ENCODE measurements around the gene HDAC4. TPM values are rescaled to one million over a fixed set of nuclear protein-coding genes. Genes with fewer than 3 reads are reported as not detected.

The HDAC4 gene
- total RNA-seq, 1 donor from 2014 or later = 11.8 TPM

- H3K27ac ChIP-seq (ENCODE audit: low read depth, low read length) = no peak overlapping the region
- H4K20me1 ChIP-seq (ENCODE audit: insufficient read depth, low read length) = peaks cover 40% of the 10 kb centered on the region
- no peak overlapping the region for H3K9ac ChIP-seq (ENCODE audit: low read length)
- H3K27me3 ChIP-seq (ENCODE audit: insufficient read depth, low read length) = no peaks in the 10 kb centered on the region
- no peaks in the 10 kb centered on the region for H3K9me3 ChIP-seq (ENCODE audit: insufficient read depth, low read depth, low read length)
- no peak overlapping the region for H3K4me3 ChIP-seq (ENCODE audit: insufficient read depth, low read depth, low read length)
- DNase-seq (ENCODE audit: low read depth) (no peak), FAIRE-seq (no peak)
- Mint-ChIP-seq H3K27ac (ENCODE audit: unreplicated experiment) (no peak overlapping the region), H3K27me3 (ENCODE audit: low read depth, unreplicated experiment) (no peaks in the 10 kb centered on the region), H3K36me3 (ENCODE audit: low read depth, unreplicated experiment) (peaks cover 4% of the 10 kb centered on the region), H3K9me3 (ENCODE audit: unreplicated experiment) (no peaks in the 10 kb centered on the region), H3K4me3 (ENCODE audit: unreplicated experiment) (no peak overlapping the region), H3K4me1 (ENCODE audit: low read depth, unreplicated experiment) (no peaks in the 10 kb centered on the region)
- H3K4me1 ChIP-seq (ENCODE audit: insufficient read depth, low read length) = peaks cover 8% of the 10 kb centered on the region
- TF ChIP-seq CTCF (IDR thresholded peaks at IDR 0.05; ENCODE audit: insufficient read depth, low read depth, low read length) (no peak), EZH2 (IDR thresholded peaks at IDR 0.05; ENCODE audit: insufficient read depth, low read length) (no peak)
- no peak overlapping the region for H3K4me2 ChIP-seq (ENCODE audit: low read length)
- H3K36me3 ChIP-seq (ENCODE audit: insufficient read depth, low read length) = no peaks in the 10 kb centered on the region
- H3K79me2 ChIP-seq (ENCODE audit: insufficient read depth, low read length) = peaks cover 13% of the 10 kb centered on the region
- no peak overlapping the region for H2AFZ ChIP-seq (ENCODE audit: low read depth, low read length)
Measured at GRCh38 chr2:239346676-239347075, 54.1 kb downstream of the HDAC4 start.

GRCh38 chr2:239345251-239345650 lies 55.6 kb downstream of the HDAC4 start:
- no peaks in the 10 kb centered on the region for H3K4me1 Mint-ChIP-seq (ENCODE audit: low read depth, unreplicated experiment)
- peaks cover 13% of the 10 kb centered on the region for H3K79me2 ChIP-seq (ENCODE audit: insufficient read depth, low read length)
- H2AFZ ChIP-seq (ENCODE audit: low read depth, low read length) = no peak overlapping the region
- no peak overlapping the region for H3K27ac Mint-ChIP-seq (ENCODE audit: unreplicated experiment)
- no peak overlapping the region for H3K27ac ChIP-seq (ENCODE audit: low read depth, low read length)
- no peaks in the 10 kb centered on the region for H3K36me3 ChIP-seq (ENCODE audit: insufficient read depth, low read length)
- H3K9me3 Mint-ChIP-seq (ENCODE audit: unreplicated experiment) = no peaks in the 10 kb centered on the region
- DNase-seq (ENCODE audit: low read depth) = no peak
- H3K36me3 Mint-ChIP-seq (ENCODE audit: low read depth, unreplicated experiment) = peaks cover 2% of the 10 kb centered on the region
- no peak overlapping the region for H3K4me2 ChIP-seq (ENCODE audit: low read length)
- H3K27me3 ChIP-seq (ENCODE audit: insufficient read depth, low read length) = no peaks in the 10 kb centered on the region
- TF ChIP-seq CTCF (IDR thresholded peaks at IDR 0.05; ENCODE audit: insufficient read depth, low read depth, low read length) = no peak
- no peak for TF ChIP-seq EZH2 (IDR thresholded peaks at IDR 0.05; ENCODE audit: insufficient read depth, low read length)
- peaks cover 8% of the 10 kb centered on the region for H3K4me1 ChIP-seq (ENCODE audit: insufficient read depth, low read length)
- no peak for FAIRE-seq
- H3K9ac ChIP-seq (ENCODE audit: low read length) = no peak overlapping the region
- H3K9me3 ChIP-seq (ENCODE audit: insufficient read depth, low read depth, low read length) = no peaks in the 10 kb centered on the region
- H3K4me3 Mint-ChIP-seq (ENCODE audit: unreplicated experiment) = no peak overlapping the region
- H3K4me3 ChIP-seq (ENCODE audit: insufficient read depth, low read depth, low read length) = no peak overlapping the region
- H3K27me3 Mint-ChIP-seq (ENCODE audit: low read depth, unreplicated experiment) = no peaks in the 10 kb centered on the region
- peaks cover 50% of the 10 kb centered on the region for H4K20me1 ChIP-seq (ENCODE audit: insufficient read depth, low read length)

GRCh38 chr2:239344857-239345216 lies 56.0 kb downstream of the HDAC4 start:
- Histone ChIP-seq H3K27me3 (ENCODE audit: insufficient read depth, low read length) (no peaks in the 10 kb centered on the region), H3K9me3 (ENCODE audit: insufficient read depth, low read depth, low read length) (no peaks in the 10 kb centered on the region), H4K20me1 (ENCODE audit: insufficient read depth, low read length) (peaks cover 54% of the 10 kb centered on the region), H3K36me3 (ENCODE audit: insufficient read depth, low read length) (no peaks in the 10 kb centered on the region), H3K4me2 (ENCODE audit: low read length) (peak overlapping the region; percentile 30), H3K9ac (ENCODE audit: low read length) (no peak overlapping the region), H3K79me2 (ENCODE audit: insufficient read depth, low read length) (peaks cover 13% of the 10 kb centered on the region), H2AFZ (ENCODE audit: low read depth, low read length) (no peak overlapping the region), H3K4me3 (ENCODE audit: insufficient read depth, low read depth, low read length) (no peak overlapping the region), H3K27ac (ENCODE audit: low read depth, low read length) (no peak overlapping the region), H3K4me1 (ENCODE audit: insufficient read depth, low read length) (peaks cover 7% of the 10 kb centered on the region)
- DNase-seq (ENCODE audit: low read depth) (no peak), FAIRE-seq (no peak)
- Mint-ChIP-seq H3K4me1 (ENCODE audit: low read depth, unreplicated experiment) (no peaks in the 10 kb centered on the region), H3K4me3 (ENCODE audit: unreplicated experiment) (no peak overlapping the region), H3K36me3 (ENCODE audit: low read depth, unreplicated experiment) (peaks cover 2% of the 10 kb centered on the region), H3K27ac (ENCODE audit: unreplicated experiment) (no peak overlapping the region), H3K9me3 (ENCODE audit: unreplicated experiment) (no peaks in the 10 kb centered on the region), H3K27me3 (ENCODE audit: low read depth, unreplicated experiment) (no peaks in the 10 kb centered on the region)
- TF ChIP-seq EZH2 (IDR thresholded peaks at IDR 0.05; ENCODE audit: insufficient read depth, low read length) (no peak), CTCF (IDR thresholded peaks at IDR 0.05; ENCODE audit: insufficient read depth, low read depth, low read length) (no peak)
